Kidney epithelial cell (primary cell): ENCODE measurements around the gene ARHGAP33. TPM values are rescaled to one million over a fixed set of nuclear protein-coding genes. Genes with fewer than 3 reads are reported as not detected.

Source experiments
- DNase-seq: peaks from one replicate; pipeline ENCODE4 v3.0.0-alpha.2; 2010; ENCODE audit warnings: low read depth
- H3K27me3 ChIP-seq: 2 replicates; pipeline ENCODE4 v1.6.0; 2011; ENCODE audit warnings: low read length; ENCODE audit not compliant: control insufficient read depth, insufficient read depth
- H3K36me3 ChIP-seq: 2 replicates; pipeline ENCODE4 v1.5.1; 2011; ENCODE audit warnings: low read length; ENCODE audit not compliant: control insufficient read depth, insufficient read depth
- H3K4me3 ChIP-seq: 2 replicates; pipeline ENCODE4 v1.5.1; 2011; ENCODE audit warnings: low read depth, mild to moderate bottlenecking, control low read depth, low read length
- total RNA-seq: library from RNA; depleted of rRNA; stranded (reverse); fragments of >200 nt; gene quantifications from 2 replicates; pipeline ENCODE4 v1.2.3, GENCODE V29; 2015
- TF ChIP-seq, protein P1 (sequence below): IDR thresholded peaks from 2 replicates; pipeline ENCODE4 v1.5.1; 2011; ENCODE audit warnings: mild to moderate bottlenecking, moderate library complexity, low read length, control low read depth, inconsistent platforms; ENCODE audit not compliant: insufficient read depth, poor library complexity, severe bottlenecking

Gene ARHGAP33
- total RNA-seq, 1 donor from 2014 or later: 2.8 TPM

DNA sequence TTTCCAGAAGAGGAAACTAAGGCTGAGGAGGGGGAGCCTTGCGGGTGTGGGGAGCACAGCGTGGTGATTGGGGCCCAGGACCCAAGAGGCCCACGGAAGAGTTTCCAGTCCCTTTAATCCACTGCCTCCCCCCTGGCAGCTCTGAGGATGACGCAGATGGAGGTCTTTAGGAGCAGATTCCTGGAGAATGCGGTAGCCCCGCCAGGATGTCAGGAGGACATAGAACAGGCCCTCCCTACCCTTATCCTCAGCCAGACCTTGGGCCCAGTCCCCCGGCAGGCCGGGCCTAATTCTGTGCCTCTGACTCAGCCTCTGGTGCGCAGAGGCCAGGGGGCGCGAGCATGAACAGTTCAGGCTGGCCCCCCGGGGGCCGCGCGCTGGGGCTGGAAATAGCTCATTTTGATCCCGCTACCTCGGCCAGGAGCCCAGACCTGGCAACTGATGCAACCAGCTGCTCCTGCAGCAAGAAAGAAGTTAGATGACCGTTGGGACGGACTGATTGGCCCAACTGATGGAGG lies 18.1 kb upstream of the ARHGAP33 start:
- no peak for DNase-seq
- Histone ChIP-seq H3K4me3 (peak overlapping the region; percentile 14), H3K36me3 (peaks cover 3% of the 10 kb centered on the region), H3K27me3 (no peaks in the 10 kb centered on the region)
- TF ChIP-seq, protein P1, sequence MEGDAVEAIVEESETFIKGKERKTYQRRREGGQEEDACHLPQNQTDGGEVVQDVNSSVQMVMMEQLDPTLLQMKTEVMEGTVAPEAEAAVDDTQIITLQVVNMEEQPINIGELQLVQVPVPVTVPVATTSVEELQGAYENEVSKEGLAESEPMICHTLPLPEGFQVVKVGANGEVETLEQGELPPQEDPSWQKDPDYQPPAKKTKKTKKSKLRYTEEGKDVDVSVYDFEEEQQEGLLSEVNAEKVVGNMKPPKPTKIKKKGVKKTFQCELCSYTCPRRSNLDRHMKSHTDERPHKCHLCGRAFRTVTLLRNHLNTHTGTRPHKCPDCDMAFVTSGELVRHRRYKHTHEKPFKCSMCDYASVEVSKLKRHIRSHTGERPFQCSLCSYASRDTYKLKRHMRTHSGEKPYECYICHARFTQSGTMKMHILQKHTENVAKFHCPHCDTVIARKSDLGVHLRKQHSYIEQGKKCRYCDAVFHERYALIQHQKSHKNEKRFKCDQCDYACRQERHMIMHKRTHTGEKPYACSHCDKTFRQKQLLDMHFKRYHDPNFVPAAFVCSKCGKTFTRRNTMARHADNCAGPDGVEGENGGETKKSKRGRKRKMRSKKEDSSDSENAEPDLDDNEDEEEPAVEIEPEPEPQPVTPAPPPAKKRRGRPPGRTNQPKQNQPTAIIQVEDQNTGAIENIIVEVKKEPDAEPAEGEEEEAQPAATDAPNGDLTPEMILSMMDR: no peak

DNA sequence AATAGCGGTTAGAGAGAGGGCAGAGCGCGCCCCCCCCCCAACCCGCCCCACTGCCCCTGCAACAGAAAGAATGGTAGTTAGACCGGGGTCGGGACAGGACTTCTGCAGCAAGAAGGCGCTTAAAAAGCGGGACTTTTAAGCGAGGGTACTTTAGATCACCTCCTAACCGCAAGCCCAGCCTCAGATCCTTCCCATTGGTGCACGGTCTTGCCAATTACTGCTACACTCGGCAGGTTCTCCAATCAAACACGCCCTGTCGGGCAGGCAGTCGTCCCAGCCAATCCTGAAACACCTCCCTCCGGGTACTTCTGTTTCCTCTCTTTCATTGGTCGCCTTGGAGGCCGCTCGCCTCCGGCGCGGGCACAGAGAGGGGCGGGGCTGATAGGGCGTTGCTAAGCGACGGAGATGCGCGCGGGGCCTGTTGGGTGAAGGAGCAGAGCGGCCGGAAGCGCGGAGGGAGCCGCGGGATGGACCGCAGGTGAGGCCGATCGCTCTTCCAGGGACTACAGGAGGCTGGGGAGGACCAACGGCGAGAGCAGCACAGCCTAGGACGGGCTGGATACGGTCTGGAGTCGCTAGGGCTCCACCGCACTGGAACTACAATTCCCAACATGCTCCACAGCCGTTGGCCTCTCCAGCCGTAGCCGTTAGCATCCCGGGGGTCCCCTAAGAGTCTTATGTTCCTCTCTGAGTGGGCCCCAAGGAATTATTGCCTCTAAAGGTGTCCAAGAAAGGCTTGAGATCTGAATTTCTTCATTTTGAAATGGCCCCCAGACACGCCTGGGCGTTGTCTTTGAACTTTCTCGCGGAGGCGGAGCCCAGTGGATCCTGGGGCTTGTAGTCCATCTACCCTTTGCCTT lies 17.4 kb upstream of the ARHGAP33 start, which contains the start of gene PROSER3:
Gene PROSER3, plus strand, starts transcription at position 428 of the 860 bp plus-strand sequence. Its CDS starts 40 bp downstream, at position 468.
- peak; percentile 98 for DNase-seq
- TF ChIP-seq, protein P1: no peak
- Histone ChIP-seq H3K27me3 (no peaks in the 10 kb centered on the region), H3K4me3 (peak within 1 kb of the TSS; percentile 66), H3K36me3 (peaks cover 3% of the 10 kb centered on the region)

DNA sequence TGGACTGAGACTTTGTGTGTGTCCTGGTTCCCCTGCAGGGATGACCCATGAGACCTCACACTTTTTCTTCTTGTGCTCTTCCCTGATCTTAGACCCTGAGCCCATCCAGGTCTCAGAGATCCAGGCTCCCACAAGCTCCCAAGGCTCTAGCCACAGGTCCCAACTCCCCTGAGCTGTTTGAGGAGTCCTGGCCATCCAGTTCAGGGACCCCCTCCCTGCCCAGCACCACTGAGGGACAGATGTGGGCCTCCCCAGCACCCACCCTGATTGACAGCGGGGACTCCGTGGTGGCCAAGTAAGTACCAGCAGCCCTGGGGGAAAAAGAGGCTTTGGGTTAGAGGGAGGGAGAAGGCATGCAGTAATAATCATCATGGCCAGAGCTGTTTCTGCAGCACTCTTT lies 15.7 kb upstream of the ARHGAP33 start:
- TF ChIP-seq, protein P1: no peak
- Histone ChIP-seq H3K4me3 (no peak overlapping the region), H3K27me3 (no peaks in the 10 kb centered on the region), H3K36me3 (peaks cover 3% of the 10 kb centered on the region)
- DNase-seq: no peak

DNA sequence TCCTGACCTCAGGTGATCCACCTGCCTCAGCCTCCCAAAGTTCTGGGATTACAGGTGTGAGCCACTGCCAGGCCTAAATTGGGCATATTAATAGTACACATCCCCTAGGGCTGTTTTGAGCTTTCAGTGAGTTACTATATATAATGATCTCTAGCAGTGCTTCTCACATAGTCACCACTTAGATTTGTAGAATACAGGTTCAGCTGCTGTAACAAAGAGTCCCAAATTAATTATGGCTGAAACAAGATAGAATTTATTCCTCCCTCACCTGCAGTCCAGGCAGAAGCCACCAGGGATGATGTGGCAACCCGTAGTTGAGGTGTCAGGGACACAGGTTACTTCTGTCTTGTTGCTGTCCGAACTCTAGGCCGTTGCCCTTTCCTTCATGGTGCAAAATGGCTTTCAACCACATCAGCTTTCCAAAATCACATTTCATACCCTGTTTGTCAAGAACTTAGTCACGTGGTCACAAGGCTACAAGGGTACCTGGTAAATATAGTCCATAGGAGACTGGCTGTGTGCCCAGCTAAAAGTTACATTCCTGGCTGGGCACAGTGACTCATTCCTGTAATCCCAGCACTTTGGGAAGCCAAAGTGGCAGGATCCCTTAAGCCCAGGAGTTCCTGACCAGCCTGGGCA lies 14.5 kb upstream of the ARHGAP33 start:
- TF ChIP-seq, protein P1: no peak
- no peak for DNase-seq
- Histone ChIP-seq H3K27me3 (no peaks in the 10 kb centered on the region), H3K4me3 (no peak overlapping the region), H3K36me3 (peaks cover 3% of the 10 kb centered on the region)

DNA sequence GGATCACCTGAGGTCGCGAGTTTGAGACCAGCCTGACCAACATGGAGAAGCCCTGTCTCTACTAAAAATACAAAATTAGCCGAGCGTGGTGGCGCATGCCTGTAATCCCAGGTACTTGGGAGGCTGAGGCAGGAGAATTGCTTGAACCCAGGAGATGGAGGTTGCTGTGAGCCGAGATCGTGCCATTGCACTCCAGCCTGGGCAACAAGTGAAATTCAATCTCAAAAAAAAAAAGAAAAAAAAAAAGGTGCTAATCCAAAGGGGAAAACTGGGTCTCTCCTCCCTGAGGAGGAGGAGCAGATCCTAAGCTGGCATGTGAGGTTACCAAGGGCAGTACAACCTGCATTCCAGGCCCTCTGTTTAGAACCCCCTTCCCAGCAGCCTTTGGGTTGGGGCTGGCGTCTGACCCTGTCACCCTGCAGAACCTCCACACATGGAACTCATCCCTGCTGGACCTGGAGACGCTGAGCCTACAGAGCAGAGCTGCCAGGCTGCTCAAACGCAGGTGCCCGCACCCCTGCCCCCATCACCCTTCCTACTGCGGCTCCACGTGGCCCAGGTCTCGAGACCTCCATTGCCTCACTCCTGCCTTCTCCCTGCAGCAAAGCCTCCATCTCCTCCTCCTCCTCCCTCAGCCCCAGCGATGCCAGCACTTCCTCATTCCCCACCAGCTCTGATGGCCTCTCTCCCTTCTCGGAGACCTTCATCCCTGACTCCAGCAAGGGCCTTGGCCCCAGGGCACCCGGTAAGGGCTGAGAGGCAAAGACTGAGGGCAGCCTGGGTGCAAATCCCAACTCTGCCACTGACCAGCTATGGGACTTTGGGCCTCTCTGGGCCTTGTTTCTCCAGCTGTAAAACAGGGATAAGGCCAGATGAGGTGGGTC lies 10.7 kb upstream of the ARHGAP33 start:
- H3K27me3 ChIP-seq: no peaks in the 10 kb centered on the region
- DNase-seq: no peak
- no peak overlapping the region for H3K4me3 ChIP-seq
- TF ChIP-seq, protein P1: no peak
- H3K36me3 ChIP-seq: peaks cover 3% of the 10 kb centered on the region
